HL-60 (cell line): Measurements from ENCODE around the gene HES5.

Source experiments
- GABPA ChIP-seq: IDR thresholded peaks from 2 replicates; pipeline ENCODE4 v1.6.1; 2012; ENCODE audit warnings: low read depth
- POLR2AphosphoS5 ChIP-seq: IDR thresholded peaks from 2 replicates; pipeline ENCODE4 v1.6.1; 2012; ENCODE audit warnings: low read depth
- TF ChIP-seq, protein P1 (sequence below): IDR thresholded peaks from one replicate; pipeline ENCODE4 v1.5.1; 2011; ENCODE audit warnings: low read length, control low read depth, inconsistent platforms; ENCODE audit not compliant: insufficient read depth
- TF ChIP-seq, protein P2 (sequence below): IDR thresholded peaks from 2 replicates; pipeline ENCODE4 v1.6.1; 2012; ENCODE audit warnings: low read depth; ENCODE audit not compliant: insufficient replicate concordance

DNA sequence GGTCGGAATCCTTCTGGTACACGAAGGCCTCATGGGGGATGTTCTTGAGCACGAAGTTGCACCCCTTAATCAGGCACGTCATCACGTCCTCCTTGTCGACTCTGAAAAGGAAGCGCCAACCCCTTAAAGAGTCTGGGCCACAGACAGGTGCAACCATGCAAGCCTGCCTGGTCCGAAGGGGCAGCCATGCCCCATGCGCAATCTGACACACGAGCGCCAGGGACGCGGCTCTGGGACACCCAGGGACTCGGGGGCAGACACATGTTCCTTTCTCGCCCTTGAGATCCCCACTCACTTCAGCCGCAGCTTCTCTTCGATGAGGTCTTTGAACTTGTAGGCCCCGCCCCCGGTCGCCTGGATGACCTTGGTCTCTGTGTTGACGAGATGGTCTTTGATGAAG is 9.3 kb downstream of the HES5 start:
- TF ChIP-seq, protein P1, sequence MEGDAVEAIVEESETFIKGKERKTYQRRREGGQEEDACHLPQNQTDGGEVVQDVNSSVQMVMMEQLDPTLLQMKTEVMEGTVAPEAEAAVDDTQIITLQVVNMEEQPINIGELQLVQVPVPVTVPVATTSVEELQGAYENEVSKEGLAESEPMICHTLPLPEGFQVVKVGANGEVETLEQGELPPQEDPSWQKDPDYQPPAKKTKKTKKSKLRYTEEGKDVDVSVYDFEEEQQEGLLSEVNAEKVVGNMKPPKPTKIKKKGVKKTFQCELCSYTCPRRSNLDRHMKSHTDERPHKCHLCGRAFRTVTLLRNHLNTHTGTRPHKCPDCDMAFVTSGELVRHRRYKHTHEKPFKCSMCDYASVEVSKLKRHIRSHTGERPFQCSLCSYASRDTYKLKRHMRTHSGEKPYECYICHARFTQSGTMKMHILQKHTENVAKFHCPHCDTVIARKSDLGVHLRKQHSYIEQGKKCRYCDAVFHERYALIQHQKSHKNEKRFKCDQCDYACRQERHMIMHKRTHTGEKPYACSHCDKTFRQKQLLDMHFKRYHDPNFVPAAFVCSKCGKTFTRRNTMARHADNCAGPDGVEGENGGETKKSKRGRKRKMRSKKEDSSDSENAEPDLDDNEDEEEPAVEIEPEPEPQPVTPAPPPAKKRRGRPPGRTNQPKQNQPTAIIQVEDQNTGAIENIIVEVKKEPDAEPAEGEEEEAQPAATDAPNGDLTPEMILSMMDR: no peak
- TF ChIP-seq, protein P2, sequence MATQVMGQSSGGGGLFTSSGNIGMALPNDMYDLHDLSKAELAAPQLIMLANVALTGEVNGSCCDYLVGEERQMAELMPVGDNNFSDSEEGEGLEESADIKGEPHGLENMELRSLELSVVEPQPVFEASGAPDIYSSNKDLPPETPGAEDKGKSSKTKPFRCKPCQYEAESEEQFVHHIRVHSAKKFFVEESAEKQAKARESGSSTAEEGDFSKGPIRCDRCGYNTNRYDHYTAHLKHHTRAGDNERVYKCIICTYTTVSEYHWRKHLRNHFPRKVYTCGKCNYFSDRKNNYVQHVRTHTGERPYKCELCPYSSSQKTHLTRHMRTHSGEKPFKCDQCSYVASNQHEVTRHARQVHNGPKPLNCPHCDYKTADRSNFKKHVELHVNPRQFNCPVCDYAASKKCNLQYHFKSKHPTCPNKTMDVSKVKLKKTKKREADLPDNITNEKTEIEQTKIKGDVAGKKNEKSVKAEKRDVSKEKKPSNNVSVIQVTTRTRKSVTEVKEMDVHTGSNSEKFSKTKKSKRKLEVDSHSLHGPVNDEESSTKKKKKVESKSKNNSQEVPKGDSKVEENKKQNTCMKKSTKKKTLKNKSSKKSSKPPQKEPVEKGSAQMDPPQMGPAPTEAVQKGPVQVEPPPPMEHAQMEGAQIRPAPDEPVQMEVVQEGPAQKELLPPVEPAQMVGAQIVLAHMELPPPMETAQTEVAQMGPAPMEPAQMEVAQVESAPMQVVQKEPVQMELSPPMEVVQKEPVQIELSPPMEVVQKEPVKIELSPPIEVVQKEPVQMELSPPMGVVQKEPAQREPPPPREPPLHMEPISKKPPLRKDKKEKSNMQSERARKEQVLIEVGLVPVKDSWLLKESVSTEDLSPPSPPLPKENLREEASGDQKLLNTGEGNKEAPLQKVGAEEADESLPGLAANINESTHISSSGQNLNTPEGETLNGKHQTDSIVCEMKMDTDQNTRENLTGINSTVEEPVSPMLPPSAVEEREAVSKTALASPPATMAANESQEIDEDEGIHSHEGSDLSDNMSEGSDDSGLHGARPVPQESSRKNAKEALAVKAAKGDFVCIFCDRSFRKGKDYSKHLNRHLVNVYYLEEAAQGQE: no peak
- TF ChIP-seq POLR2AphosphoS5 (no peak), GABPA (no peak)
